H1 (cell line): Measurements from ENCODE around the gene AHSP. TPM values are rescaled to one million over a fixed set of nuclear protein-coding genes. Genes with fewer than 3 reads are reported as not detected.

Source experiments
- CTCF ChIA-PET: fragments of 300-600 bp; sonication (Branson Sonifier 250); formaldehyde crosslinking; loops from one replicate; lab custom pipeline; 2021; ENCODE audit not compliant: partially characterized antibody; lab: Charles Lee
- POLR2A ChIA-PET: fragments of 300-600 bp; sonication (Branson Sonifier 250); formaldehyde crosslinking; loops from one replicate; lab custom pipeline; 2021; ENCODE audit warnings: inconsistent platforms; ENCODE audit not compliant: partially characterized antibody; lab: Charles Lee
- DNase-seq, 2 experiments: peaks; one replicate each; pipeline versions ENCODE4 v3.0.0 to v3.0.0-alpha.2; 2010 to 2022; ENCODE audit warnings: low spot score in 2 of 2, low read depth in 1 of 2, mixed read lengths in 1 of 2
- FAIRE-seq: peaks from 2 replicates; lab custom pipeline; 2011; peaks lifted over from hg19 to GRCh38; lab: Jason Lieb, UNC
- H2AFZ ChIP-seq: 2 replicates; pipeline ENCODE4 v1.8.1; 2012; ENCODE audit warnings: low read length, inconsistent platforms
- H2AK5ac ChIP-seq: 2 replicates; pipeline ENCODE4 v1.6.1; 2013; ENCODE audit warnings: low read depth, low read length
- H2BK120ac ChIP-seq: replicated peaks from 2 replicates; pipeline ENCODE3; 2013; ENCODE audit warnings: low read depth, low read length, inconsistent platforms
- H2BK12ac ChIP-seq: 2 replicates; pipeline ENCODE4 v1.6.1; 2013; ENCODE audit warnings: low read depth, low read length
- H2BK15ac ChIP-seq: 2 replicates; pipeline ENCODE4 v1.6.1; 2013; ENCODE audit warnings: low read length
- H2BK20ac ChIP-seq: 2 replicates; pipeline ENCODE4 v1.6.1; 2013; ENCODE audit warnings: low read length
- H2BK5ac ChIP-seq: 2 replicates; pipeline ENCODE4 v1.6.1; 2013; ENCODE audit warnings: low read depth, low read length
- H3K14ac ChIP-seq: 2 replicates; pipeline ENCODE4 v1.6.1; 2013; ENCODE audit warnings: inconsistent platforms; ENCODE audit not compliant: insufficient read length
- H3K18ac ChIP-seq: 2 replicates; pipeline ENCODE4 v1.6.1; 2013; ENCODE audit warnings: low read length; ENCODE audit errors: extremely low read depth
- H3K23ac ChIP-seq: 2 replicates; pipeline ENCODE4 v1.6.1; 2013; ENCODE audit warnings: inconsistent platforms; ENCODE audit not compliant: insufficient read length
- H3K23me2 ChIP-seq: 2 replicates; pipeline ENCODE4 v1.6.1; 2013; ENCODE audit warnings: low read depth, low read length
- H3K27ac ChIP-seq: 2 replicates; pipeline ENCODE4 v1.6.1; 2011; ENCODE audit warnings: low read depth, low read length, inconsistent platforms
- H3K27me3 ChIP-seq, 4 experiments: replicated peaks in 1 of 4; 1 replicate in 1 of 4; 2 replicates in 3 of 4; pipeline versions ENCODE4 v1.6.1 to v1.8.1; 2011 to 2013; ENCODE audit warnings: low read length in 3 of 4, mild to moderate bottlenecking in 3 of 4, inconsistent platforms in 2 of 4, mixed read lengths in 2 of 4, moderate library complexity in 1 of 4; ENCODE audit not compliant: control insufficient read depth in 3 of 4, insufficient read depth in 3 of 4; ENCODE audit errors: extremely low read depth in 1 of 4
- H3K36me3 ChIP-seq, 4 experiments: 2 replicates each; pipeline versions ENCODE4 v1.6.1 to v1.8.1; 2011 to 2013; ENCODE audit warnings: mild to moderate bottlenecking in 4 of 4, low read length in 3 of 4, moderate library complexity in 2 of 4, control low read depth in 1 of 4, inconsistent platforms in 1 of 4; ENCODE audit not compliant: insufficient read depth in 4 of 4, control insufficient read depth in 2 of 4
- H3K4ac ChIP-seq: replicated peaks from 2 replicates; pipeline ENCODE3; 2013; ENCODE audit warnings: low read length, low read depth, mixed read lengths, inconsistent platforms; ENCODE audit not compliant: insufficient read length
- H3K4me1 ChIP-seq, 4 experiments: replicated peaks in 1 of 4; 1 replicate in 1 of 4; 2 replicates in 3 of 4; pipeline versions ENCODE4 v1.6.1 to v1.8.1; 2011 to 2013; ENCODE audit warnings: low read length in 3 of 4, inconsistent platforms in 2 of 4, mixed read lengths in 1 of 4; ENCODE audit not compliant: insufficient read depth in 4 of 4, control insufficient read depth in 3 of 4
- H3K4me2 ChIP-seq, 2 experiments: 2 replicates each; pipeline versions ENCODE4 v1.6.1 to v1.8.1; 2011 to 2013; ENCODE audit warnings: low read depth in 2 of 2, low read length in 2 of 2, control low read depth in 1 of 2, inconsistent platforms in 1 of 2, mild to moderate bottlenecking in 1 of 2; ENCODE audit not compliant: insufficient read depth in 1 of 2
- H3K4me3 ChIP-seq, 4 experiments: fragments of 200-600, 300-600 bp in 1 of 4; sonication (generic), shearing (Covaris generic), sonication (Bioruptor Twin) in 1 of 4; 2 replicates each; pipeline versions ENCODE4 v1.5.1 to v1.8.1; 2011 to 2016; ENCODE audit warnings: low read length in 4 of 4, low read depth in 3 of 4, control low read depth in 2 of 4, inconsistent platforms in 2 of 4, mild to moderate bottlenecking in 2 of 4, mixed read lengths in 1 of 4, moderate library complexity in 1 of 4; ENCODE audit not compliant: insufficient read depth in 2 of 4; ENCODE audit errors: extremely low read depth in 1 of 4
- H3K56ac ChIP-seq: replicated peaks from 2 replicates; pipeline ENCODE3; 2013; ENCODE audit warnings: low read depth, mild to moderate bottlenecking, mixed read lengths, low read length, inconsistent platforms; ENCODE audit not compliant: insufficient read length
- H3K79me1 ChIP-seq: 2 replicates; pipeline ENCODE4 v1.6.1; 2013; ENCODE audit warnings: low read depth, low read length, control low read depth
- H3K79me2 ChIP-seq, 2 experiments: 2 replicates each; pipeline versions ENCODE4 v1.6.1 to v1.8.1; 2012 to 2013; ENCODE audit warnings: low read length in 2 of 2, mild to moderate bottlenecking in 2 of 2, inconsistent platforms in 1 of 2; ENCODE audit not compliant: insufficient read depth in 2 of 2, control insufficient read depth in 1 of 2
- H3K9ac ChIP-seq, 4 experiments: replicated peaks in 1 of 4; 1 replicate in 1 of 4; 2 replicates in 3 of 4; pipeline versions ENCODE4 v1.6.1 to v1.8.1; 2011 to 2013; ENCODE audit warnings: low read depth in 3 of 4, low read length in 3 of 4, control low read depth in 2 of 4, mild to moderate bottlenecking in 2 of 4, moderate library complexity in 2 of 4, inconsistent platforms in 1 of 4; ENCODE audit errors: extremely low read depth in 1 of 4
- H3K9me3 ChIP-seq, 2 experiments: 2 replicates each; pipeline versions ENCODE4 v1.6.1 to v1.8.1; 2012 to 2013; ENCODE audit warnings: mild to moderate bottlenecking in 2 of 2, moderate library complexity in 2 of 2, control low read depth in 1 of 2, inconsistent platforms in 1 of 2, low read depth in 1 of 2, low read length in 1 of 2, mixed read lengths in 1 of 2; ENCODE audit not compliant: insufficient read depth in 2 of 2
- H4K20me1 ChIP-seq, 2 experiments: replicated peaks in 1 of 2; 2 replicates each; pipeline versions ENCODE3 to v1.8.1; 2011 to 2013; ENCODE audit warnings: inconsistent platforms in 2 of 2, low read length in 2 of 2, mild to moderate bottlenecking in 1 of 2; ENCODE audit not compliant: insufficient read depth in 2 of 2, control insufficient read depth in 1 of 2
- H4K5ac ChIP-seq: 2 replicates; pipeline ENCODE4 v1.6.1; 2013; ENCODE audit warnings: low read length, low read depth, mixed read lengths, inconsistent platforms; ENCODE audit not compliant: insufficient read length
- H4K8ac ChIP-seq: 2 replicates; pipeline ENCODE4 v1.8.0; 2013; ENCODE audit warnings: mild to moderate bottlenecking, moderate library complexity, low read length, inconsistent platforms; ENCODE audit not compliant: insufficient read depth; ENCODE audit errors: extremely low read depth
- H4K91ac ChIP-seq: replicated peaks from 2 replicates; pipeline ENCODE3; 2013; ENCODE audit warnings: low read length, mixed read lengths, inconsistent platforms; ENCODE audit not compliant: insufficient read length
- ATF3 ChIP-seq: IDR thresholded peaks from 2 replicates; pipeline ENCODE4 v1.6.1; 2011; ENCODE audit warnings: low read depth, mild to moderate bottlenecking, low read length; ENCODE audit not compliant: insufficient read depth
- NRF1 ChIP-seq: IDR thresholded peaks from 2 replicates; pipeline ENCODE4 v1.6.1; 2011; ENCODE audit warnings: mild to moderate bottlenecking, low read depth, low read length, improper control_type of control experiment
- PHF8 ChIP-seq: fragments of 200-600 bp; sonication (generic); conservative IDR thresholded peaks from 2 replicates; pipeline ENCODE4 v1.7.1; 2012; ENCODE audit warnings: low read depth, mild to moderate bottlenecking, inconsistent platforms, low read length, moderate library complexity
- RBBP5 ChIP-seq: IDR thresholded peaks from 2 replicates; pipeline ENCODE4 v1.7.1; 2012; ENCODE audit warnings: low read depth, mild to moderate bottlenecking, inconsistent platforms, low read length, moderate library complexity, borderline replicate concordance
- SIRT6 ChIP-seq: IDR thresholded peaks from one replicate; pipeline ENCODE4 v1.7.1; 2012; ENCODE audit warnings: low read length, inconsistent platforms
- SP2 ChIP-seq: IDR thresholded peaks from 2 replicates; pipeline ENCODE4 v1.6.1; 2012; ENCODE audit warnings: mild to moderate bottlenecking, low read length, inconsistent platforms
- TAF1 ChIP-seq: IDR thresholded peaks from 2 replicates; pipeline ENCODE4 v1.6.1; 2011; ENCODE audit warnings: mild to moderate bottlenecking, low read depth, low read length
- TAF7 ChIP-seq: optimal IDR thresholded peaks from 2 replicates; pipeline ENCODE3; 2011; ENCODE audit warnings: low read depth, mild to moderate bottlenecking, inconsistent platforms, low read length, moderate library complexity, borderline replicate concordance
- TBP ChIP-seq: IDR thresholded peaks from 2 replicates; pipeline ENCODE4 v1.6.1; 2011; ENCODE audit warnings: low read depth, low read length, improper control_type of control experiment
- TEAD4 ChIP-seq: IDR thresholded peaks from 2 replicates; pipeline ENCODE4 v1.6.1; 2012; ENCODE audit warnings: low read depth, low read length, inconsistent platforms, mixed read lengths
- WGBS, 2 experiments: shearing (Covaris generic) in 1 of 2; methylation state at CpG; one replicate each; pipeline versions ENCODE4 v1.1.6 to v1.1.7; 2013 to 2015; ENCODE audit warnings: low lambda C conversion rate in 2 of 2, mixed read lengths in 2 of 2, inconsistent platforms in 1 of 2, low coverage in 1 of 2, missing lambda C conversion rate in 1 of 2; ENCODE audit not compliant: insufficient replicate concordance in 2 of 2, insufficient coverage in 1 of 2, insufficient read length in 1 of 2; ENCODE audit errors: extremely low coverage in 1 of 2, missing lambda C conversion rate in 1 of 2; 5-methylcytosine and 5-hydroxymethylcytosine counted together
- polyA plus RNA-seq, 7 experiments: library from polyadenylated mRNA; depleted of rRNA in 3 of 7; stranded (reverse) in 5 of 7; unstranded in 2 of 7; fragments of >200 nt in 5 of 7; fragments of 200-250 nt in 2 of 7; gene quantifications; 1 replicate in 5 of 7; 2 replicates in 1 of 7; 4 replicates in 1 of 7; pipeline versions ENCODE4 v1.2.1 to v1.2.3, GENCODE V29; 2011 to 2013; ENCODE audit warnings: missing spikeins in 2 of 7, mixed read lengths in 2 of 7
- total RNA-seq: library from RNA; stranded (reverse); fragmentation: NEBNext Ultra II Directional; extraction: Animal tissue kit (Norgen Biotek cat#: 25700); gene quantifications from 2 replicates; pipeline ENCODE4 v1.2.1, GENCODE V29; 2021

AHSP gene
- total and polyA plus RNA-seq, 2 of the 8 experiments (the other 6 are each of a cell fraction or from before 2014, with no cell fraction given): 0.91 to 15.3 TPM

- CTCF ChIA-PET: interaction anchor here (0.6 to 0.9 kb wide), 2 partner anchors 42 to 741 kb away, joined by 3 read pairs; no protein-coding TSS in a partner anchor
- H3K79me1 ChIP-seq: no peaks in the 10 kb centered on the region
- no peak overlapping the region for H2BK5ac ChIP-seq
- H3K27me3 ChIP-seq: peaks cover 0 to 5% (median 2%) of the 10 kb centered on the region in 4 experiments; a peak in 2 of 7 replicates
- H2BK120ac ChIP-seq: no peak overlapping the region
- no peak overlapping the region for H3K4ac ChIP-seq
- H3K18ac ChIP-seq: no peak overlapping the region
- WGBS, 2 experiments: 83% methylated on average over 9 of the region's 9 CpGs; no CpG with 5 or more reads in 1 of the 2 experiments
- no peak overlapping the region for H3K9ac ChIP-seq
- H4K8ac ChIP-seq: no peak overlapping the region
- no peak for FAIRE-seq
- no peak overlapping the region for H3K4me3 ChIP-seq
- POLR2A ChIA-PET: interaction anchor here (0.9 kb wide), 1 partner anchor 16 kb away, joined by 3 read pairs; no protein-coding TSS in a partner anchor
- H2BK20ac ChIP-seq: no peak overlapping the region
- no peak overlapping the region for H3K27ac ChIP-seq
- no peak overlapping the region for H2BK12ac ChIP-seq
- H4K20me1 ChIP-seq: no peaks in the 10 kb centered on the region
- H3K36me3 ChIP-seq: no peaks in the 10 kb centered on the region
- H3K23ac ChIP-seq: no peak overlapping the region
- H4K5ac ChIP-seq: no peak overlapping the region
- TF ChIP-seq TAF1: no peak
- no peak for TF ChIP-seq TAF7
- TF ChIP-seq NRF1: no peak
- TF ChIP-seq PHF8: no peak
- TF ChIP-seq ATF3: no peak
- TF ChIP-seq SP2: no peak
- TF ChIP-seq RBBP5: no peak
- TF ChIP-seq TBP: no peak
- no peak for TF ChIP-seq TEAD4
- no peak for TF ChIP-seq SIRT6
- no peak overlapping the region for H3K56ac ChIP-seq
- H3K23me2 ChIP-seq: peaks cover 4% of the 10 kb centered on the region; the same call in 1 of the 2 replicates
- no peak overlapping the region for H4K91ac ChIP-seq
- no peak overlapping the region for H2AFZ ChIP-seq
- H3K4me2 ChIP-seq: no peak overlapping the region
- DNase-seq: no peak
- H3K79me2 ChIP-seq: no peaks in the 10 kb centered on the region
- H3K14ac ChIP-seq: no peak overlapping the region
- H2AK5ac ChIP-seq: no peak overlapping the region
- H3K9me3 ChIP-seq: peaks cover 11 to 23% of the 10 kb centered on the region in 2 experiments
- H3K4me1 ChIP-seq: 0 out of 7 replicates have a peak, but pooled peaks cover 0 to 2% (median 0%) of the 10 kb centered on the region in 4 experiments
- no peak overlapping the region for H2BK15ac ChIP-seq
Observed at GRCh38 chr16:31535737-31536136, 8.0 kb downstream of the AHSP start.
